ENCODE results near the gene SPATA6. TPM values are rescaled to one million over a fixed set of nuclear protein-coding genes. Genes with fewer than 3 reads are reported as not detected.

SPATA6 gene
- total RNA-seq, 3 donors from 2014 or later, result 15.7 to 26.9 (median 15.8) TPM

- DNase-seq, result no peak
- ATAC-seq, result no peak
- H3K4me3 ChIP-seq, result no peak overlapping the region
- H3K36me3 ChIP-seq (ENCODE audit: low read depth), result no peaks in the 10 kb centered on the region
- no peak for TF ChIP-seq CTCF (IDR thresholded peaks at IDR 0.05)
- intact Hi-C loops (cut with DNase I, micrococcal nuclease), result no loop called here
- H3K4me1 ChIP-seq (ENCODE audit: low read depth), result no peaks in the 10 kb centered on the region
- H3K9me3 ChIP-seq, result no peaks in the 10 kb centered on the region
These were observed 213.9 kb downstream of the SPATA6 start for GRCh38 chr1:48258106-48258505.

- ATAC-seq (no peak), DNase-seq (no peak)
- H3K36me3 ChIP-seq (ENCODE audit: low read depth), result no peaks in the 10 kb centered on the region
- intact Hi-C loops (cut with DNase I, micrococcal nuclease), result no loop called here
- H3K4me1 ChIP-seq (ENCODE audit: low read depth), result peaks cover 5% of the 10 kb centered on the region
- H3K9me3 ChIP-seq, result no peaks in the 10 kb centered on the region
- TF ChIP-seq CTCF (IDR thresholded peaks at IDR 0.05), result no peak
- no peak overlapping the region for H3K4me3 ChIP-seq
These were observed 217.8 kb downstream of the SPATA6 start for GRCh38 chr1:48254254-48254653.

GRCh38 chr1:48251821-48252220, 220.2 kb downstream of the SPATA6 start:
- Histone ChIP-seq H3K4me3 (no peak overlapping the region), H3K36me3 (ENCODE audit: low read depth) (no peaks in the 10 kb centered on the region), H3K9me3 (no peaks in the 10 kb centered on the region), H3K4me1 (ENCODE audit: low read depth) (peaks cover 10% of the 10 kb centered on the region)
- ATAC-seq, result peak; percentile 56
- no peak for DNase-seq
- intact Hi-C loops (cut with DNase I, micrococcal nuclease), result no loop called here
- no peak for TF ChIP-seq CTCF (IDR thresholded peaks at IDR 0.05)

- ATAC-seq, result no peak
These were observed 220.7 kb downstream of the SPATA6 start for GRCh38 chr1:48251323-48251722.

GRCh38 chr1:48250572-48250971, 221.4 kb downstream of the SPATA6 start:
- intact Hi-C loops (cut with DNase I, micrococcal nuclease), result no loop called here
- Histone ChIP-seq H3K36me3 (ENCODE audit: low read depth) (no peaks in the 10 kb centered on the region), H3K4me3 (no peak overlapping the region), H3K9me3 (no peaks in the 10 kb centered on the region), H3K4me1 (ENCODE audit: low read depth) (peaks cover 17% of the 10 kb centered on the region)
- TF ChIP-seq CTCF (IDR thresholded peaks at IDR 0.05), result no peak
- ATAC-seq (peak; percentile 48), DNase-seq (peak in 2 of 3 donors; percentile 49 to 54)

More at GRCh38 chr1:48251323-48251722, 220.7 kb downstream of the SPATA6 start:
- no peak overlapping the region for H3K4me3 ChIP-seq
- no peak for TF ChIP-seq CTCF (IDR thresholded peaks at IDR 0.05)
- H3K36me3 ChIP-seq (ENCODE audit: low read depth), result no peaks in the 10 kb centered on the region
- H3K9me3 ChIP-seq, result no peaks in the 10 kb centered on the region
- intact Hi-C loops (cut with DNase I, micrococcal nuclease), result no loop called here
- no peak for DNase-seq
- H3K4me1 ChIP-seq (ENCODE audit: low read depth), result peaks cover 14% of the 10 kb centered on the region

GRCh38 chr1:48249868-48250267, 222.1 kb downstream of the SPATA6 start:
- intact Hi-C loops (cut with DNase I, micrococcal nuclease), result no loop called here
- no peaks in the 10 kb centered on the region for H3K36me3 ChIP-seq (ENCODE audit: low read depth)

More at GRCh38 chr1:48249868-48250267, 222.1 kb downstream of the SPATA6 start:
- TF ChIP-seq CTCF (IDR thresholded peaks at IDR 0.05), result no peak
- peak; percentile 40 for ATAC-seq
- no peak for DNase-seq
- Histone ChIP-seq H3K4me3 (no peak overlapping the region), H3K4me1 (ENCODE audit: low read depth) (peaks cover 17% of the 10 kb centered on the region), H3K9me3 (no peaks in the 10 kb centered on the region)
